Brain pericyte (primary cell): Measurements from ENCODE around the gene CFAP43.

ENCODE experiments used
- DNase-seq: peaks from one replicate; pipeline ENCODE4 v3.0.0-alpha.2; 2012; ENCODE audit warnings: low read depth, low spot score

CFAP43 gene

DNA sequence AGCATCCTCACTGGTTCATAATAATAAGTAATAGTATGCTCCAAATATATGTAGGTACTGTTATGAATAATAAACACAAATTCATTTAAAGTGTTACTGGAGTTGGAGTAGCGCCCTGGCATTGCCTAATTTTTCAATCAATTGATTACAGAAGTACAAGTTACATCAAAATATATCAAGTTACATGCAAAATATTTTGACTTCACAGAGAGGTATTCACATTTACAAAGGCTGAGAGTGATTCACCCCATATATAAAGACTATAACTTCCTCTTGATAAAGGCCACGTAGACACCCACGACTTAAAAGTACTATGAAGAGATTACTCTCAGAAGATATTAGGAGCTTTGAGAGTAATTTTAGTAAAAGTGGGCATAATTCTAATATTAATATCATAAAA lies 132.9 kb downstream of the CFAP43 start:
- no peak for DNase-seq

DNA sequence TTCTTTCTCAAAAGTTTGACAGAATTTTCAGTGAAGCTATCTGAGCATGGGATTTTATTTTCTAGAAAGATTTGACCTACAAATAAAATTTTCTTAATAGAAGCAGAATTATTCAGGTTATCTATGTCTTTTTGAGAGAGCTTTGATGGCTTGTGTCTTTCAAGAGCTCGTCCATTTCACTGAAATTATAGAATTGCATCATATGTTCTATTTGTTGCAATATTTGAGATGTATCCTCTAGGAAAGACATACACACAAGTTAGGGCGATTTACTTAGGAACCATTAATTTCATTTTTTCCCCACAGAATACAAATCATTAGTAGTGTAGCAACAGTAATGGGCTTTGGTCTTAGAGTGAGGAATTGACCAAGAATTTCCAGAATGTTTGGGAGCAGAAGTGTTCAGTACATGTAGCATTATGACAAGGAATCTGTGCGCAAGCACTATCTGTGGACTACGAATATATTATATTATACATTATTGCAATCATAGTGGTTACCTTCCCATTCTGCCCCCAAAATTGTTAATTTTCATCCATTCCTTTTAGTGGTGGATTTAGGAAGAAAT lies 133.7 kb downstream of the CFAP43 start:
- no peak for DNase-seq

DNA sequence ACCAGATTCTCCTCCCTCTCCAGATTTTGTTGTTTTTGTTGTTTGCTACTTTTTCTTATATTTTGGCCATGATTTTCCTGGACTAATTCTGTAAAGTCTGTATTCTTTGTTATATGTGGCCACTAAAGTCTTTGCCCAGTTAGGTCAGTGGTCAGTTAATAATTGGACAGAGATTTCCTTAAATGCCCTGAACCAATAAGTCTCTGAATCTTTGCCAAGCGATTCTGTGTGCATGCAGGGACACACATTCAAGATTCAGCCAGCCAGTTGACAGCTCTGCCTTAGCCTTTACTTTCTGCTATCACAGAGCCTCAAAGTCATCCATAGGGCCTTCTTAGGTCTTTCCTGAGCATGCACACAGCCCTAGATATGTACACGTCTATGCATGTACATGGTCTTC lies 135.5 kb downstream of the CFAP43 start:
- DNase-seq, result no peak

DNA sequence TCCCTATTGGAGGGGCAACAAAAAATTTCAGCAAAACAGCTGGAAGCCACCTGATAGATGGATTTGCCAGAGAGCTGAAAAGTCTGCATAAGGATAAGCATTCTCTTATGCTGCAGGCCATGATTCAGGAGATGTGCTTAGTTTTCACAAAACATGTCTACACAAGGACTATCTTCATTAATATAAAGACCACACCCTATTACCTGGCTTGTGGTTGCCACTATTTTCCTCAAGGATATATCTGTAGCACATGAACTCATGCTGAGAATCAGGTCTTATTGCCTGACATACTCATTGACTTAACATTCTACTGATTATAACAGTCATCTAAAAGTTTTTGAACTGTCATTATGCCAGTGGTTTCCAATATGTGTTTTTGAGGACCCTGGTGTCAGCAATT lies 139.4 kb downstream of the CFAP43 start:
- DNase-seq, result no peak

DNA sequence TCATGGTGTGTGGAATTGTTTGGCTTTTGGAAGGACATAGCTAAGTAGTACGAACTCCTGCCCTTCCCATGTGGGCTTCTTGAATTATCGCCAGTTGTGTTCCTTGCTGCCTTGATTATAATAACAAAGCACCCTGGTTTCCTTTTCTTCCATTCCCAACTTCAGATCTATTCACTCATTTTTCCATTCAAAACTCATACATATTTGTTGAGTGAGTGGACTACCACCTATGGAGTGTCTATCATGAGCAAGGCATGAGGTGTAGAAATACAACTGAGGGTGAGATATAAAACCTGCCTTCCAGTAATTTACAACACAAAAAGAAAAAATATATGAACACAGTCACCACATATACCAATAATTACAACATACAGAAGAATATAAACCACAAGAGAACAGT lies 141.6 kb downstream of the CFAP43 start:
- no peak for DNase-seq

DNA sequence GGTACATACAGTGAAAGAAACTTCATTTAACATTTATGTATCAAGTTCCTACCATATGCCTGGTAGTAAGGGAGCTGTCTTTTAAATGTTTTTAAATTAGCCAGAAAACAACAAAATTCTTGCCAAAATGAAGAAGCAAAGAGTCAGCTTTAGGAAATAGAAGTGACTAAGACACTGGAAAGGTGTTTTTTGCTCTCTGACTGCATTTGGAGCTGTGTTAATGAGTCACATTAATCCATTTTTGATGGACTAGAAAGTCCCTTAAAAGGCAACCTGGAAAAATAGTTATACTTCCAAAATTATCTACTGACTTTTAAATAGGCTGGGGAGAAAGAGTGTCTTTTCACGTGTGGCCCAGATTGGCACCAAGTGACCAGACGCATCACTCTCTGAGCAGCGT lies 142.5 kb downstream of the CFAP43 start:
- DNase-seq, result no peak

DNA sequence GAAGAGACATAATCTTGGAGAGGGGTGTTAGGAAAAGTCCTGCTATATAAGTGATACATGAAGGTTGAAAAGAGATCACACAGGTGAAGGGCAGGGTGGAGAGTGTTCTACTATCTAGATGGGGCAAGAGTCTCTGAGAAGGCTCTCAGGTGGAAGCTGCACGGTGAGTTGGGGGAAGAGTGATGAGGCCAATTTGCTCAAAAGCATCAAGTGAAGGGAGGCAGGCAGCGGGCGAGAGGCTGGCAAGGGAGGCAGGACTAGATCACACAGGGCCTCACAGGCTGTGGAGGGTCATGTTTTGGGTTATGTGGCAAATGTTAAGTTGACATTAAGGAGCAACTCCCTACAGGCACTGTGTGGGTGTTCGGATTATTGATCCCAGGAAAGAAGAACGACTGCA lies 143.9 kb downstream of the CFAP43 start:
- no peak for DNase-seq

DNA sequence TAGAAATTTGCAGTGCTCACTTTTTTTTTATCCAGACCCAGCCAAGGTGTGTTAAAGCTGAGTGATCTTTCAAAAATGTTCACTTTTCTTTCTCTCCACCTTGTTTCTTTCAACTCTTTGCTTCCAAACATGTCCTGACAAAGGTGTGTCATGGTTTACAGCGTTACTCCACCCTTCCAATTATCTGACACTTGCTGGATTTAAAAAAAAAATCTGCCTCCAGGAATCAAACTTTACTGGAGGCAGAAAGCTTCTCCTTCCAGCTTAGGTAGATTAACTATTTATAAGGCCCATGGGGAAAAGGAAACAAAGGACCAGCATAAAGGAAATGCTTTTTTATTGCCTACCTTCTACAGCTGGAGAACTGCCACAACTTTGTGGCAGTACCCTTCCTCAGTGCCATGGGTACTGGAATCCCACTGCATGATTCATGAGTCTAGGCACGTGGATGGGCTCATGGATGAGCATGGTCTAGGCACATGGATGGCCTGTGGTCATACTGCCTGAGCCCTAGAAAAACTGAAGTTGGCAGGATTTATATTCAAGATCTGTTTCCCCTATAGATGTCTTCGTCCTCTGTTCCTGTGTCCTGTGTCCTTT lies 146.3 kb downstream of the CFAP43 start, which contains the start of gene COL17A1:
Gene COL17A1, minus strand, starts transcription at position 80 of the 600 bp plus-strand sequence. CDS start 5,207 bp downstream, outside the sequence.
- no peak for DNase-seq

DNA sequence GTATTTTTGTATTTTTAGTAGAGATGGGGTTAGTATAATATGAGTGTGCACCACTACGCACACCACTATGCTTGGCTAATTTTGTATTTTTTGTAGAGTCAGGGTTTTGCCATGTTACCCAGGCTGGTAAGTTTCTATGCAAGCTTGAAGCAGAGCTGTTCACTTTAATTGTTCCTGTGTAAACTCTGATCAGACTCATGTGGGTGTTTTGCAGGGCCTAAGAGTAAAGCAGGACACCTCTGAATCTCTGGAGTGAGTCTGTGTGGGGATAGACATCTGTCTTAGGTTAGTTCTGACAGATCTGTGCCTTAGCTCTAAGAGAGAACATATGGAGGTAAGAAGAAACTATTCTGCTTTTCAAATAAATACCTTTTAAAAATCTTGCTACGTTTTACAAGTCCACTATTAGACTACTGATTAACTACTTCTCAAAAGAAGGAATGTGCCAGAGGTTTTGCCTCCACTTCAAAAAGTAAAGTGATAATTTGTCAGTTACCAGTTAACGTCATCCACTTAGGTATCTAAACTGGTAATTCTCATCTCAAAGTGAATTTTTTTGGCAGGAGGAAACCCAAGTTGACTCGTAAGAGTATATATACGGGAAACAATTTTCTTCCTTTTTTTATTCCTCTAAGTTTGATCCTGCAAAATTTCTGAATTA lies 147.6 kb downstream of the CFAP43 start:
- DNase-seq, result no peak

DNA sequence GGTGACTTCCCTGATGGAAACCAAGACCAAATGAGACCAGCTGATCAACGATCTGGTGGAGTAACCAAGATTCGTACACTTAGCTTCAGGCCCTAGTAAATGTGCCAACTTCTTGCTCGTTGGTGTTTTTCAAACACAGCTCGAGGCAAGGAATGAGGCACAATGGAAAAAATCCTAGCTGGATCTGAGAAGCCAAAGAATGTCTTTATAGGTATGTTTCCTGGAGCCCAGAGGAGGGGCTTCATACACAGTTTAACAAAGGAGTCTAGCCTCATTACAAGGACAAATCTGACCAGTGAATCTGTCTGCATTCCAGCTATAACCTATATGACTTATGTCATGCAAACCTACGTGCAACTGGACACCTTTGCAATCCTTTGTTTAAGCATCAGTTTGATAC lies 150.2 kb downstream of the CFAP43 start:
- DNase-seq, result no peak

DNA sequence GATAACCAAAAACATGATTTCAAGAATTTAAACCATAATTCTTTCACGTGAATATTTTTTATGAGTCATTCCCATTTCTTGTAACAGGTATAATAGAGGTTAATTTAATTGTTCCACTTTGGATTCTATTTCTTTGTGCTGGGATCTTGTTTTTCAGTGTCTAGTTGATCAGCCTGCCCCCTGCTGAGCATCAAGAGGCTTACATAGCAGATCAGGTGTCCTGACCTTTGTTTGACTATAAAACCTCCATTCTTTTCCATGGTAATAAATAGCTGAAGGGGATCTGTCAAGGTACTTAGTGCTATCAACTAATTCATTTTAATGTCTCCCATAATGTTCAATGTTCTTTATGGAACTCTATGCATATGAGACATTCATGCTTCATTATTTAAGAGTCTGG lies 151.4 kb downstream of the CFAP43 start:
- DNase-seq, result no peak
